ENCODE measurements around the gene AQP4.

GRCh38 chr18:26806224-26806623 is 59.3 kb downstream of the AQP4 start:
- TF ChIP-seq ZBED1 (IDR thresholded peaks at IDR 0.05; ENCODE audit: borderline replicate concordance): no peak
- no peak for TF ChIP-seq MYC (IDR thresholded peaks at IDR 0.05; ENCODE audit: insufficient read depth, insufficient read length, insufficient replicate concordance, low read length, severe bottlenecking)
- TF ChIP-seq SUZ12 (IDR thresholded peaks at IDR 0.05; ENCODE audit: unreplicated experiment): no peak
- no peak for TF ChIP-seq IKZF2 (IDR thresholded peaks at IDR 0.05)
- no peak for TF ChIP-seq CTCF (IDR thresholded peaks at IDR 0.05 in 2 of 3, conservative IDR thresholded peaks at IDR 0.05 in 1 of 3; ENCODE audit: control insufficient read depth in 2 of 3, extremely low read depth in 1 of 3, insufficient read depth in 1 of 3, low read depth in 3 of 3, low read length in 3 of 3)
- no peak for TF ChIP-seq SMARCA5 (IDR thresholded peaks at IDR 0.05)

All from GM12878 (cell line).